OCI-LY1 (cell line): ENCODE data around the gene AFAP1.

ENCODE experiments used
- CTCF ChIP-seq: fragments of 200-600 bp; sonication (generic), shearing (Covaris generic); IDR thresholded peaks from 2 replicates; pipeline ENCODE4 v1.5.1; 2017; ENCODE audit warnings: mild to moderate bottlenecking, antibody characterized with exemption, low read length, moderate library complexity, mixed read lengths
- EZH2 ChIP-seq: fragments of 200-600 bp; sonication (generic), shearing (Covaris generic); IDR thresholded peaks from 2 replicates; pipeline ENCODE4 v1.8.0; 2017; ENCODE audit warnings: borderline replicate concordance, mixed run types, mild to moderate bottlenecking, antibody characterized with exemption, low read length, moderate library complexity, mixed read lengths

- TF ChIP-seq CTCF (no peak), EZH2 (no peak)
These were observed 174.0 kb downstream of the AFAP1 start for GRCh38 chr4:7765666-7766065.
